ENCODE results near the gene GAD1. TPM values are rescaled to one million over a fixed set of nuclear protein-coding genes. Genes with fewer than 3 reads are reported as not detected.

Gene GAD1
- total RNA-seq: 3.9 TPM

DNA sequence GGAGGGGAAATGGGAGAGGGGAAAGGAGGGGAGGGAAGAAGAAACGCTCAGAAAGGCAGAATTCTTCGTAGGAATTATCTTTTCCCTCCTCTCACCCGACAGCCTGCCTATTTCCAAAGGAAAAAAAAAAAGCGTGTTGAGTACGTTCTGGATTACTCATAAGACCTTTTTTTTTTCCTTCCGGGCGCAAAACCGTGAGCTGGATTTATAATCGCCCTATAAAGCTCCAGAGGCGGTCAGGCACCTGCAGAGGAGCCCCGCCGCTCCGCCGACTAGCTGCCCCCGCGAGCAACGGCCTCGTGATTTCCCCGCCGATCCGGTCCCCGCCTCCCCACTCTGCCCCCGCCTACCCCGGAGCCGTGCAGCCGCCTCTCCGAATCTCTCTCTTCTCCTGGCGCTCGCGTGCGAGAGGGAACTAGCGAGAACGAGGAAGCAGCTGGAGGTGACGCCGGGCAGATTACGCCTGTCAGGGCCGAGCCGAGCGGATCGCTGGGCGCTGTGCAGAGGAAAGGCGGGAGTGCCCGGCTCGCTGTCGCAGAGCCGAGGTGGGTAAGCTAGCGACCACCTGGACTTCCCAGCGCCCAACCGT is at the start of gene GAD1:
GAD1 (plus strand) TSS at position 384 of the 589 bp plus-strand sequence. CDS start 1,705 bp downstream, outside the sequence.
- DNase-seq: peak; percentile 69

DNA sequence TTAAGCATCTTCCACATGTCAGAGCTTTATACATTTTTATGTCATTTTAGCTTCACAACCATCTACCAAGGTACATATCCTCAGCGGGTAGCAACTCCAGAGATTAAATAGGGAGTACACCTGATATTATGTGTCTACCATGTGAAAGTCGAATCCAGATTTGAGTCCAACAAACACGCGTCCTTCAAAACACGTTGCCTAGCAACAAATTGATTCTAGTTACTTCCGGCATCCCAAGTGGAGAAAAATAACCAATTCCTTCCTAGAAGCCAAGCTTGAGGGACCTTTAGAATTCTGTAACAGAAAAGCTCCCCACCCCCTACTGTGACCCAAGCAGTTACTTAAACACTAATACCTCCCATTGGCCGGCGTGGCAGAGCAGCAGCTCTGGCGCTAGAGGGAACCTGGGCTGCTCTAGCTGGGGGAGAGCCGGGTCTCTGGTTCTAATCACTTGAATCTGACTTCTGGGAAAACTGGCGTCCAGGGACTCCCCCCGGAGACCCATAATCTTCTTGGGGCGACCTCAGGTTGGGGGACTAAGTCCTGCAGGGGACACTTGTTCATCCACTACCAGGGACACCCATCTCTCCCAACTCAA is 46.6 kb upstream of the GAD1 start, which contains the start of gene ERICH2:
ERICH2 (plus strand) TSS at position 371 of the 598 bp plus-strand sequence. CDS start 304 bp downstream, outside the sequence.
- peak; percentile 68 for DNase-seq

DNA sequence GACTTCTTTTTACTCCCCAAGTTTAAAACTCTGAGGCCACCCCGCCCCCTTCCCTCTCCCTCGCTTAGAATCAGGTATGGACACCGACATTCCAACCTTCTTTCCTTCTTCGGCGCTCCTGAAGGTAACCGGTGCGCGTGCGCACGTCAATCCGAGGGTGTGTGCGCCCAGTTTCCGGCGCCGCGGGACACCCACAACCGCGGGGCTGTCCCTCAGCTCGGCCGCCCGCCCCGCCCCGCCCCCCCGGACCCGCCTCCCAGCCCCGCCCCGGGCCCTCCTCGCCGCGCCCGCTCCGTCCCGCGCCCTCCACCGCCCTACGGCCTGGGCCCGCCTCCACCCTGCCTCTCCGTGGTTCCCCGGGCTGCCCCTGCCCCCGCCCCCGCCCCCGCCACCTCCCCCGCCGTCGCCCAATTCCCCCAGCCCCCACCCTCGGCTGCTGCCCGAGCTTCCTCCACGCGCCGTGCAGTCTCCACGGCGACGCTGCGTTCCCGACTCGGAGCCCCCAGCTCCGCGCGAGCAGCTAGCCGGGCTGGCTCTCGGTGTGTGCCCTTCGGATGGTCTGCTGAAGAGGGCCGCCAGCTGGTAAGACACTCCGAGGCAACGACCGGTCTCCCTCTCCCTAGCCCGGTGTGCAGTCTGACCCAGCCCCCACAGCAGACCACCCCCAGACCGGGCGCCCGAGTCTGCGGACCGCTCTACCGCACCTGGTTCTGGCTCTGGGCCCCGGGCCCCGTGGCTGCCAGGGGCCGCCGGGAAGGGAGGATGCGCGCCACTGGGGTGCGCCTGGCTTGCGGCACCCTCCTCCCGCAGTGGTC is 45.9 kb upstream of the GAD1 start:
- peak; percentile 83 for DNase-seq

DNA sequence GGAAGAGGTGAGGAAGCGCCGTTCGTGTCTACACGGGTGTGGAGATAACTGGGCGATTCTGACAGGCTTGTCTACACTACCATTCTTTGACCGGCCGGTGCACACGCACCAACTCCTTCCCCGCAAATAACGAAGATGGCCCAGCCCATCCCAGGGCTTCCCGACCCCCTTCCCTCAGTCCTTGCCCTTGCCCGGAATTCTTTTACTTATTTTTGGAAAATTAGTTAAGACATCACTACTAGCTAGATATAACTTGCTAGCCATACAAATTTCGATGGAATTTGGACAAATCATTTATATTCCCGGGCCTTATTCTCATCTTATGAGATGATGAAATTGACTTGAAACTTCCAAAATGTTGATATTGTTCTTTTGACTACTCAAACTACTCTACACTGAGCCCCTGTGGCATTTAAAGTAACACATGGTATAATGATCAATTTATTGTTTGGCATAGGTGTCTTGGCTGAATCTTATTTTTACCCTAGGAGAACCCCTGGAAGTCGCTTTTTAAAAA is 45.2 kb upstream of the GAD1 start:
- no peak for DNase-seq

DNA sequence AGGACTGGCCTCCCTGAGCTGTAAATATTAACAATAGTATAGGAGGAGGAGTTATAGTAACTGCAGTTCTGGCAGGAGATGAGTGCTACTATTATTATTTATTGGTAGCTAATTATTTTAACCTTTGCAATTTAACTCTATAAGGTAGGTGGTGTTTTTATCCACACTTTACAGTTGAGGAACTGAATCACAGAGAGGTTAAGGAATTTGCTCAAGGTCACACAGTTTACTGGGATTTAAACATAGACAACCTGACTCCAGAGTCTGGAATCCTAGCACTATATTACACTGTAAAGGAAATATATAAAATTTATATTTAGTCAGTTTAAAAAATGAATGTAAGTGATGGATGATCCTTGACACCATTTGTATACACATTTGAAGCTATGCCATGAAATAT is 44.4 kb upstream of the GAD1 start:
- no peak for DNase-seq

DNA sequence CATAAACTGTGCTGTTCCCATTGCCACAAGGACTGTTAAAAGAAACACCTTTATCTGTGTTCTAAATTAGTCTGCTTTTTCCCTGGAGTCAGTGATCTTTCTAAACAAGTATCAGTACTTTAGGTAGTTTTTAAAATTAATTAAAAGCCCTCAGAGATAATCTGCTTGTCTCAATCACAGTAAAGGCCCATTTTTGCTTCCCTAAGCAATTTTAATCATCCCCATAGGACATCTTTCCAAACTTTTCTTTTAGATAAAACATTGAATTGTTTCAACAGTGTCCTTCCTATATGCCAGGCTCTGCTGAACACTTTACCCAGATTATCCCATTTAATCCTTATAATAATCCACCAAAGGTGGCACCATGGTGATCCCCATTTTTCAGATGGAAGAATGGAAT is 42.6 kb upstream of the GAD1 start:
- no peak for DNase-seq

DNA sequence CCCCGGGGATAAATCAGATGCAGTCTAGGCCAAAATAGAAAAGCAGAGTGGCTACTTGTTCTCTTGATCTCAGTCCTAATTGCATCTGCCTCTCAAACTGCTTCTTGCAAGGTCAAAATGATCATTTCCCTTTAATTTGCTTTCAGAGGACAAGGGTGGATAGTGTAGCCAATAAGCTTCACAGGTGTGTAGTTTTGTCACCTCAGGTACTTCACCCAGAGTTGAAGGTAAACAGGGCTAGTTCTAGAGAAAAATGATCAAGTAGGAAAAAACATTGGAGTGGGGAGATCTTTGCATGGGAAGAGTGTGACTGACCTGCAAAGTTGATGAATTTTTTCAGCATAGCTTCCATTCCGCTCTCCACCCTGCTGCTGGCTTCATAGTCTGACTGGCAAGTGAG is 37.8 kb upstream of the GAD1 start:
- DNase-seq: no peak

DNA sequence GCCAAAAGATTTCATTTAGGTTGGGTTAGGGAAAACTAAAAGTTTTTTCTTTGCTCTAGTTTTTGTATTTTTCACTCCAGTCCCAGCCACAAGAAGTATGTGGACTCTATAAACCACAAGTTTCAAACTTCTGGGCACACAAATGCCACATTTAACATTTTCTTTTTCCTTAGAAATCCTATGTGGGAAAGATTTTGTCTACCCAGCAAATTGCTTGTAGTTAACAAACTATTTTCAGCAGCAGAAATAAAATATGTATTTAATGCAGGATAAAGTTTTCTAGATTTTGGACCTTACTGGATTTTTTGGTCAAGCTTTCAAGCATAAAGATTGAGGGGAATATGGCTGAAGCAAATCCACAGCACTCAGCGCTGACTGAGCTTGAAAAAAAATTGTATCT is 37.4 kb upstream of the GAD1 start:
- no peak for DNase-seq

DNA sequence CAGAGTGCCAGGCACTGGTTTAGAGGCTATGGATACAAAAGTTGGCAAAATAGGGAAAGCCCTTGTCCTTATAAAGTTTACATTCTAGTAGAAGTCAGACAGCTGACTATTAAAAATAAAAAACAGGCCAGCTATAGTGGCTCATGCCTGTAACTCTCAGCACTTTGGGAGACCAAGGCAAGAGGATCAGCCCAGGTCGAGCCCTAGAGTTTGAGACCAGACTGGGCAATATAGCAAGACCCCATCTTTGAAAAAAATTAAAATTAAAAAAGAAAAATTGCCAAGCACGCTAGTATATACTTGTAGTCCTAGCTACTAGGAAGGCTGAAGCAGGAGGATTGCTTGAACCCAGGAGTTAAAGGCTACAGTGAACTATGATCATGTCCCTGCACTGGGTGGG is 34.0 kb upstream of the GAD1 start:
- DNase-seq: no peak

DNA sequence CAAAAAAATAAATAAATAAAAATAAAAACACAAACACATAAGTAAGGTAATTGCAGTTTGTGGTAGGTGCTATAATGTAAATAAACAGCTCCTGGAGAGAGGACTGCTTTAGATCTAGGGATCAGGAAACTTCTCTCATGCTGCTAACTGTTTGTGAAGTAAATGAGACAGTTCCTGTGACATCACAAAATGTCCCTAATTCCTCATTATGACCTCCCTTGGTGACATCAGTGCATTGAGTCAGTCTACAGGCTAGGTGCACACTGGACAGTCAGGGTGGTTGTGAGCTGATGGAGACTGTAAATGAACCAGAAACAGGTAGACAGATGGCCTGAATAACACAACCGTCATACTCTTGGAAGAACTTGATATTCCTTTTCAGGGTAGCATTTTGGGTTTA is 33.1 kb upstream of the GAD1 start:
- no peak for DNase-seq

DNA sequence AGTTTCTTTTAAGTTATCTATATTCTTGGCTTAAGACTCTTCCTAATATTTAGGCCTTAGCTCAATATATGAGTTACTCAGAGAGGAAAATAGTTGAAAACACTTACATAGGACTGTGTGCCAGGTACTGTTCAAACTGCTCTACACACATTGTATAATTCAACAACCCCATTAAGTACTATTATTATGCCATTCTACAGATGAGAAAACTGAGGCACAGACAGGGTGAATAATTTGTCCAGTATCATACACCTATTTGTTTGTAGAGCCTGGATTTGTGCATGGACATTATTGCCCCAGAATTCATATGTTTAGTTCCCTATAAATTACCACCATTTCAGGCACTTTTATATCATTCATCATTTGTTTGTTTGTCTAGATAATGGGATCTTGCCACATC is 17.7 kb upstream of the GAD1 start:
- DNase-seq: no peak

DNA sequence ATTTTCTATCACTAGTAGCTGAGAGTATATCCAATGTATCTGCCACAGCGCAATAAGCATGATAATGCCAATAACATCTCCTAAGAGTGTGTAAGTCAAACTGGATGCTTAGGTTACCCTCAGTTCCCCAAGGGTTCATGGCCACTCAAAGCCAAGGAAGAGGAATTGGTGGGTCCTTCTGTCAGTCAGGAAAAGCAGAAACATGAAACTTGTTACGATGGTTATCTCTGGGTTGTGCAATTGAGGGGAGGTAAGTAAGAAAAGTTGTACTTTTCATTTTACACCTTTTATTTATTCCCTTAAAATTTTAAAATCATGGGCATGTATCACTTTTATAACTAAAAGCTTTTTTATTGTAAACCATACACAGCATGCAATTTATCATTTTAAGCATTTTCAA is 10.1 kb upstream of the GAD1 start:
- no peak for DNase-seq

DNA sequence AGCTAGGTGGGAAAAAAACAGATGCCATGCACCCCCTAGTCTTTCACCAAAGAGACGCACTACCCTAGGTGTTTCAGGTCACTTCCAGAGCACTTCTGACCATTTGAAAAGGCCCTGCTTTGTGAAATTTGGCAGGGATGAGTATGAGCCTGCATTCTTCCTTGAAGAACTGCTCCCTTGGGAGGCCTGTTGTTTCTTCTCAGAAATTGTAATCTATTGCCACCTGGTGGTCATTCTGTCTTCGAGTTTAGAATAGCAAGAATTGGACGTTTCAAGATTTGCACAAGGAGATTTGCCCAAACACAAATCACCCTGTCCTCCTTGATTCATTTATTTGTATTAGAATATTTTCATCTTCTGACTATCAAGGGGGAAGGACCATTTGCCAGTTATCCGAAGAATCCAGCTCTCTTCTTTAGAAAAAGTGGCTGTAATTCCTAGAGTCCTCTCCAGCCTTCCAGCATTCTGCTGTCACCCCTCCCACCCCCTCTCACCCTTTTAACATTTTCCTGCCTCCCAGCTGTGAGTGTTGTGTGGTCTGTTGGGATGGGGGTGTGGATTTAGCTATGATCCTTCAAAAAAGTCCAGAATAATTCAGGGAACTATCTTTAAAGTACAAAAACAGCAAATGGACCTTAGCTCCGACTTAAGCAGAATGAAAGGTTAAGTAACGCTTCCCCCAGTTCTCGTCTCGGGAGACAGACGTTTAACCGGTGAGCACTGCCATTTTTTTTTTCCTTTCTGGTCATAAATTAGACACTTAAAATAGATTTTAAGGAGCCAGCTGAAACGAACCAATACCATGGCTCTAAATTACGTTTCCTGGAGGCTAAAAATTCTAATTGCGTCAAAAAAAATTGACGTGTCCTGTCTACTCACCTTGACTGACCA is 3.7 kb upstream of the GAD1 start:
- DNase-seq: peak; percentile 93

DNA sequence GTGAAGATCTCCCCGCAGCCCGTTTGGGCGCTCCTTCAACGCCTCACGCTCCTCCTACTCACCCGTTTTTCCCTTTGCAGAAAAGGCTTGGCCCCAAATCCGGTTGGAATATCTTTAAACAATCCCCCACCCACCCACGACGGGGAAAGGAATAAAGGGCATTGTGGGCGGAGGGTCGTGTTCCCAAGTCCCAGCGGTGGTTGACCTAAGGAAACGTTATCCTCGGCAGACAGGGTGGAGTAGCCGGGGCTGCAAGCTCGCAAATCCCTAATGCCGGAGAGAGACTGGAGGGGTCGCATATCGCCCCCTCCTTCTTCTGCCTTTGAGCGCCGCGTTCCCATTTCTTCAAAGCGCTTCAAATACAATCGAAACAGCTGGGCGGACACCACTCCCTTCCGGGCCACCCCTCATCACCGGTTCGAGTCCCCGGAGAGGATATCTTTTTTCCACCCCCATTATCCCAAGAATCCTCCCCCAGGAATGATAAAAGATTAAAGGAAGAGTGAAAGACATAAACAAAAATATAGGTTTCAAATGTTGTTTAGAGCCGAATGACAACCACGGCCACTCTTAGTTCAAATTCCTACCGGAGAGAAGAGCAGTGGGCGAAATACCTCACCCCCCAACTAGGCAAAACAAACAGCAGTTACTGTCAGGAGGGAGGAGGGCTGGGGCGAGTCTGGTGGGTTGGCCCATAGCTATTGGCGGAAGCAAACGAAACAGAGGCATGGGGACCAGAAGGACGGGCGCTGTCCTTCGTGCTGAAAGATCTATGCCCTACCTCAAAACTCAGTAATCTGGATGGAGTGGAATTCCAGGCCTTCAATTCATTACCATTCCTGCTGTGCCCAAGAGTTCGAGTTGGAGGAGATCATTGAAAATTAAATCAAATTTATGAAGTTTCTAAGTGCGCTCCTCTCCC is 2.8 kb upstream of the GAD1 start:
- DNase-seq: peak; percentile 88

DNA sequence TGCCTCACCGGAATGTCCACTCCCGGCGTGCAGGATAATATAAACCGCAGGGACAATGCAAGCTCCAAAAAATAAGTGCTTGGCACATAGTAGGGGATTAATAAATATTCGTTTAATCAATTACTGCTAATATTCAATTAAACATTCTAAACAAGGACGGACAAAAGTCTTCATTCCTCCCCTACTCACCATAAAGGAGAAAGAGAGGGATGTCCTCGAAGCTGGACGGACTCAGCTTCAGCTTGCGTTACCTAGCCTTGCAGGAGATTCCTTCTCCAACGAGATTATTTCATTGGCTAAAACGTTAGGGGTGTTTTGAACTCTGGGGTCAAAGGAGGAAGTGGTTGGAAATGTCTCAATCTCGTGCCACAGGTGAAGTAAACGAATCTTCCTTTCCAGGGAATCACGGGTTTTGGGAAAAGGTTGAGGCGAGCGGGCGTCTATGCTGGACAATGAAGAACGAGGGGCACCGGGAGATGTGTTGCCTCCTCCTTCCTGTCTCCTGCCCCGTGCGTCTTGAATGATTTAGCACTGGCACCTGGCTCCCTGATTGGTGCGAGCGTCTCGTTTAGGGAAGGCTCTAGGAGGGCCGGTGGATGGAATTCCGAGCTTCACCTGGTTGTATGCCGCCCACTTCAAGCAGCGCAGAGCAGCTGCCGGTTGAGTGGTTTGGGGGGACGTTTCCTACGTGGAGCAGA is 2.0 kb upstream of the GAD1 start:
- DNase-seq: no peak

DNA sequence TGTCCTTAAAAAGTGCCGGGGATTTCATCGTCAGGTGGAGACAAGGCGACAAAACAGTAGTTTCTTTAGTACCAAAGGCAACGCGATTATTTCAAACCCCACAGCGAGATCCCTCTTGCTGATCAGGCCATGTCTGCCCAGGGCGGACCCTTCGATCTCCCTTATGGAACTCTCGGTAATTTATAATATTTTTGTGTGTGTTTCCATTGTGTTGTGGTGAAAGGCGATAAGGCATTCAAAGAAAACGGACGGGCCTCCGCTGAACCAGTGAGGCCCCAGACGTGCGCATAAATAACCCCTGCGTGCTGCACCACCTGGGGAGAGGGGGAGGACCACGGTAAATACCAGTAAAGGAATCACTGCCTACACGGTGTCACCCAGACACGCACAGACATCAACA is 1.4 kb upstream of the GAD1 start:
- no peak for DNase-seq

DNA sequence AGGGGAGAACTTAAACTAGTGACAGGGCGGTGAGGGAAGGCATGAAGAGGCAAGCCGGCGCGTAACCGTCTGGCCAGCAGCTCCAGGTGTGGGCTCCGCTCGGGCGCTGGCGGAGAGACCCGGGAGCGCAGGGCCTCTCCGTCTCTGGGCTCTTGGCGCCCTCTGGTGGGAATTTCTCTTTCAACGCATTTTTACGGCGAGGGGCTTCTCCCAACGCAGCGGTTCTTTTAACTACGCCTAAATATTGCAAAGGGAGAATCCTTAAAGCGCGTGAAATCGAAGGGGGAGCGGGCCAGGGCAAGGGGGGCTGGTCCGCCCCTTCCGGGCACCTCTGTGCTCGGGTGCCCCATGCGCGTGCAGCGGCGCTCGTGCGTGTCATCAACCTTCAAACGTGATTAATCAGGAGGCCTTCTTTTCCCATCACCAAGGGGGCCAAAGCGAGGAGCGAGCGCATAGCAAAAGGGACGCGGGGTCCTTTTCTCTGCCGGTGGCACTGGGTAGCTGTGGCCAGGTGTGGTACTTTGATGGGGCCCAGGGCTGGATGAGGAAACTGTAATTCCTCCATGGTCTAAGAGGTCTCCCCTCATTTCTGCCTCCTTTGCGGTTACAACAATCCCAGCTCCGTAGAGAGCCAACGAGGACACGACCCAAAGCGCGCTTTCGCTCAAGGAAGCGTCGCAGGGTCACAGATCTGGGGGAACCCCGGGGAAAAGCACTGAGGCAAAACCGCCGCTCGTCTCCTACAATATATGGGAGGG is 762 bp upstream of the GAD1 start:
- peak; percentile 87 for DNase-seq

DNA sequence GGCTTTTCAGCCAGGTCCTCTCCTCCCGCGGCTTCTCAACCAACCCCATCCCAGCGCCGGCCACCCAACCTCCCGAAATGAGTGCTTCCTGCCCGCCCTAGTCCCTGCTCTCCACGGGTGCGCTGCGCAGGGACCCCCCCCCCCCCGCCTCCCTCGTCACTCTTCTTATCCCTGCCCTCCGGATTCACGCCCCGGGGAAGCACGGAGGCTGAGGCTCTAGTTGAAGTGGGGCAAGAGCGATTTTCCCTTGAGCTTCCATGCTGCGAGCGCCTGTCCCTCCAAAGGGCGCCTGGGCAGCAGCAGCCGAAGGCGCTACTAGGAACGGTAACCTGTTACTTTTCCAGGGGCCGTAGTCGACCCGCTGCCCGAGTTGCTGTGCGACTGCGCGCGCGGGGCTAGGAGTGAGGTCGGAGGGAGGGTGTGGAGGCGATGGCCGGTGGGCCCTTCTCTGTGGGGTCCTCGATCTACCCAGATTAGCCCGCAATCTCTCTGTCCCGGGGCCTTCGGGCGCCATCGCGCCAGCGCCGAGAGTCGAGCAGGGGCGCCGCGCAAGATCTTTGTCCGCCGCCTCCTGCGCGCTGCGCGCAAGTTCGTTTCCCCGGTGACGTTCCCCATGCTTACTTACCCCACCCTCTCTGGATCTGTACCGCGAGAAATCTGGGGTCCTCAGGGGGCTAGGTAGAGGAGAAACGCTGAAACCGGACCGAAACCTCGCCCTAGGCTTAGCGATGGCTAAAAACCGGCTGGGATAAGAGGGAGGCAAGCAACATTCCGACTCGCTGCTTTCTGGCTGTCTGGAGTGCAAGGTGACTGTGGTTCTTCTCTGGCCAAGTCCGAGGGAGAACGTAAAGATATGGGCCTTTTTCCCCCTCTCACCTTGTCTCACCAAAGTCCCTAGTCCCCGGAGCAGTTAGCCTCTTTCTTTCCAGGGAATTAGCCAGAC is 677 bp downstream of the GAD1 start:
- peak; percentile 24 for DNase-seq

Data from tongue (tissue), 2 donors.